HG02623 (cell line): ENCODE data around the gene GPR160.

Source experiments
- ATAC-seq: cut with Tn5 transposase; IDR thresholded peaks from one replicate; pipeline ENCODE4 v1.9.1; 2021; ENCODE audit warnings: moderate library complexity; ENCODE audit not compliant: unreplicated experiment

The GPR160 gene

GRCh38 chr3:170063691-170064090, 25.9 kb downstream of the GPR160 start:
- ATAC-seq, result no peak

DNA sequence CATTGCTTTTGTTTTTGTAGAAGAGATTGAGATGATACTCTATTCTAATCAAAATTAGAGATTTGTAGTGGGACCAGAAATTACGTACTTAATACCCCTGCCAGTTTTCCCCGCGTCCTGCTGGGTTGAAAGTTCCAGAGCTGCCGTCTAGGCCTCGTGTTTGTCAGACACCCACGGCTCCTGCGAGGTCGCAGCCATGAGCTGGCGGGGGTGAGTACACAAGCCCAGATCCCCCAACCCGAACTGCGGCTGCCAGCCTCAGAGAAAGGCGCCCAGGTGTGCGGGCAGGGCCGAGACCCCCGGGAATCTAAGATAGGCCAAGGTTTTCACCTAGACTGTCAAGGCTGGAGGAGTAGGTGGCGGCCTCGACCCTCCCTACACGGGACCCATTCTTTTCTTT, 26.3 kb downstream of the GPR160 start:
- no peak for ATAC-seq

DNA sequence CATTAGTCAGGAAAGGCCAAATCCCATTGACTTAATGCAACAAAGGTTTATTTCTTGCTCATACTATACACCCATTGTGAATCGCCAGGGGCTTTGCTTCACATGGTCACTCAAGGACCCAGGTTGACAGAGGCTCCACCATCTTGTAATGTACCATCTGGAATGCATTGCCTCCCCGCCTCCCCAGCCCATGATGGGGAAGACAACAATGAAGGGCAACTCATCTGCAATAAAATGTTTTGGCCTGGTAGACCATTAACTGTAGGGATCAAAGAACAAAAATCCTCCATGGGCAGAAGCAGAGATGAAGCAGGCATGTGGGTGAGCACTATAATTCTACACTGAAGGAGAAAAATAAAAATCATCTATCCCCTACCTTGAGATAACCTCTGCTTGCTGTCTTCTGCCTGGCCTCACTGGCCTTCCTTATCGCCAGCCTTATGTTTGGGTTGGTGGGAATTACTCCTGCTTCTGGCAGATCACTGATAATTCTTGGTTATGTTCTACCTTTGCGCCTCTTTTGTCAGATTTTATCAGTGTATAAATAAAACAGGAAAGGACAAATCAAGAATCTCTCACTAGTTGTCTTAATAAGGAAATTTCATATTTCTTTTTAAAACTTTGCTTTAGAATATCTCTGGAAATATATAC, 37.8 kb downstream of the GPR160 start:
- ATAC-seq, result no peak

- ATAC-seq, result no peak
Measured at GRCh38 chr3:170076715-170077238, 39.0 kb downstream of the GPR160 start.

GRCh38 chr3:170077361-170077760, 39.6 kb downstream of the GPR160 start:
- ATAC-seq, result no peak

DNA sequence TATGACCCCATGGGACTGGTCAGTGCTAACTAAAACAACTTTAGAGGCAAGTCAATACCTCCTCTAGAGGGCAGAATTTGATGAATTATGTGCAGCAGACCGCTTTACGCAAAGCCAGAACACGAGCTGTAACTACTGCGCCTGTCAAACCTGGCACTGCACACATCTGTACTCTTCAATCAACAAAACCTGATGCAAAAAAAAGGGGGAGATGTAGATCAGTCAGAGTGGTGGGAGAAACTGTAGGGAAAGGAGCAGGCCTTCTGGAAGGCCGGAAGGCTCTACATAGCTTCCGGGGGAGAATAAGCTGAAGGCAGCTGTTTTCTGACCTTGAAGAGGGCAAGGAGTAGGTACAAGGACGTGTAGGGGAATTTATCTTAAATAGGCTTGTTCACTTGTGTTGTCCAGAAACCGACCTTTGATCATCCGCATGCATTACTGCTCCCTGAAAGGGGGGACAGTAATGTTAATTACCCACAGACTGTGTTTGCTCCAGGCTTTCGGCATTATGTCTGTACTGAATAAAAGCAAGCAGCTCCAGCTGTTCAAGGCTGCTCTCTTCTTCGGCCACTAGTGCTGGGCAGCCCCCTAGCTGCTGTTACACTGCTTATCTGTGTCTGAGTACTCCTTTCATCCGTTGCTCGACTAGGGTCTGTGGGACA, 41.0 kb downstream of the GPR160 start:
- ATAC-seq, result no peak

DNA sequence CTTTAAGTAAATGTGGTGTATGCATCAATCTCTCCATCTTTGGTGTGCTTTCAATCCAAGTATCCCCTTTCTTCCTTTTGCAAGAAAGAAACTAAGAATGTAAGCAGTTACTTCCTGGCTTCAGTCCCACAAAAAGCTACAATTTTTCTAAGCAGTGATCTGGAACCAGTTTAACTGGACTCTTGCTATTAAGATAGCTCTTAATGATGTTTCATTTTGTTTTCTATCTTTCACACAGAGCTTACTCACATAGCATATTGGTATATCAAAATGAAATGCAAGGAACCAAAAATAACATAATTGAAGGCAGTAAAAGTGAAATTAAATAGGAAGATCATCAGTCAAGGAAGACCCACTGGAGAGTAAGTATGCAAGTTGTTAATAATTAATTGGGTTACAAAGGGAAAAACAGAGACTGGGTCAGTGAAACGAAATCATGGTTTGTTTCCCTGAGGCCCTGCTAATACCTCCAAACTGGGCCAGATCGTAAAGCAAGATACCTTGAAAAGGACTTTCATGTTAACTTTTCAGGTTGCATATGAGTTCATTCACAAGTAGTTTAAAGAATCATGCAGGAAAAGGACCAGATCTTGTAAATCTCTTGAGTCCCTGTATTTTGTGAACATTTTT, 41.9 kb downstream of the GPR160 start:
- no peak for ATAC-seq

DNA sequence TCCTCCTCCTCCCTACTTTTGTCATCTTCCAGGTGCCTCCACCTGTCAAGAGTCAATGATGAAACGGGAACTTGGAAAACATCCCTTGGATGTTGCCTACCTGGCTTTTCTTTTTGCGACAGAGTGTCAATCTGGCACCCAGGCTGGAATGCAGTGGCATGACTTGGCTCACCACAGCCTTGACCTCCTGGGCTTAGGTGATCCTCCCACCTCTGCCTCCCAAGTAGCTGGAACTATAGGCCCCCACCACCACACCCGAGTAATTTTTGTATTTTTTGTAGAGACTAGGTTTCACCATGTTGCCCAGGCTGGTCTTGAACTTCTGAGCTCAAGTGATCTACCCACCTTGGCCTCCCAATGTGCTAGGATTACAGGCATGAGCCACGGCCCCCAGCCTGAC, 42.8 kb downstream of the GPR160 start:
- ATAC-seq, result no peak

- ATAC-seq, result no peak
Measured at GRCh38 chr3:170081079-170081741, 43.4 kb downstream of the GPR160 start.

- no peak for ATAC-seq
Measured at GRCh38 chr3:170083343-170083742, 45.5 kb downstream of the GPR160 start.

DNA sequence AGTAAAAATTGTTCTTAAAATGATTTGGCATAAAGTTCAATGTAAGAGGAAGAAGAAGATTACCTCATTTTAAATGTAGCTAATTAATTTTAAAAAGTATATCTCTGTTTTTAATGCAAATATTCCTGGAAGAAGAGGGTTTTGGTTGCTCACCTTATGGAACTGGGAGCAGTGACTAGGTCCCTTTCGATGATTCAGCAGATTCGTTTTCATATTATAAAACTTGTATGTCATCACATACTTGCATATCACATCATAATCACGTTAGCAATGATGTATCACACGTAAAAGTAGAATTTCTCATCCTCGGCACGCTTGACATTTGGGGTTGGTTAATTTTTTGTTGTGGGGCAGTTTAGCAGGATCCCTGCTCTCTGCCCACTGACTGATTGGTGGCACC, 47.6 kb downstream of the GPR160 start:
- ATAC-seq, result no peak

DNA sequence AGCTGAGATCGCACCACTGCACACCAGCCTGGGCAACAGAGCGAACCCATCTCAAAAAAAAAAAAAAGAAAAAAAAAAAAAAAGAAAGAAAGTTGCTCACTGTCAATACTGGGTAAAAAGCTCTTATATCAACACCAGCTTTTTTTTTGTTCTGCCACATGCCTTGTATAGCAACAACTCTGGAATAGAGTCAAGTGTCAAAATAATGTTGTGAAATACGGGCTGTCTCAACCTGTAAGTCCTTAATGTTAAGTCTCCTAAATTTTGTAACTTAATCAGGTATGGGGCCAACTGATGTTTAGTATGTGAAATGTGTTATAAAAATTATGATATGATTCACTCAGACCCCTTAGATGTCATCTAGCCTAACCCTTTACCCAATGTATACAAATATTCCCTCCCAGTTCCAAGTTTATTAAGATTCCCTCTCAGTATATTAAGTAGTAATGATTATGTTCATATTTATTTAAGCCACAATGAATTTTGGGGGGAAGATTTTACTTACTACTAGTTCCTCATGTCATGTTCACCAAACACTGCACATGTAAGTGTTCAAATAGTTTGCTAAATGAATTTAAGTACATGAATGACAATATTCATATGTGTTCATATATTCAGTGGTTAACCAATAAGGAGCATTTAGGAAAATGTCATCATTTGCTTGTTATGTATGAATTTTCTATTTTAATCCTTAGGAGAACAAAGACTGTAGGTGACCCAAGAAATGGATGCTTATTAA, 52.2 kb downstream of the GPR160 start:
- no peak for ATAC-seq

- ATAC-seq, result no peak
Measured at GRCh38 chr3:170090601-170090981, 52.8 kb downstream of the GPR160 start.

GRCh38 chr3:170092907-170093306, 55.1 kb downstream of the GPR160 start:
- no peak for ATAC-seq

GRCh38 chr3:170095771-170096170, 58.0 kb downstream of the GPR160 start:
- ATAC-seq, result no peak

DNA sequence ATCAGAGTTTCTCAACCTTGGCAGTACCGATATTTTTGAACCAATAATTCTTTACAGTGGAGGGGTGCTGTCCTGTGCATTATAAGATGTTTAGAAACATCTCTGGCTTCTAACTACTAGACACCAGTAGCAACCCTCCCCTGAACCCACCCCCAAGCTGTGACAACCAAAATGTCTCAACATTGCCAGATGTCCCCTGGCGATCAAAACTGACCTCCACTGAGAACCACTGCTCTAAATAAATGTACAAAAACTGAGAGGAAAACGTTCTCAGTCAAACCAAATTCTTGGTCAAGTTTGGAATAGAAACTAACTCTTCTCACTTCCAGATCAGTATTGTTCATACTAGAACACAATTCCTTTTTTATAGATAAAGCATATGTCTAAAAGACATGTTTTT, 58.5 kb downstream of the GPR160 start:
- ATAC-seq, result no peak

GRCh38 chr3:170098753-170099152, 61.0 kb downstream of the GPR160 start:
- ATAC-seq, result no peak

GRCh38 chr3:170100944-170101343, 63.1 kb downstream of the GPR160 start:
- ATAC-seq, result no peak

DNA sequence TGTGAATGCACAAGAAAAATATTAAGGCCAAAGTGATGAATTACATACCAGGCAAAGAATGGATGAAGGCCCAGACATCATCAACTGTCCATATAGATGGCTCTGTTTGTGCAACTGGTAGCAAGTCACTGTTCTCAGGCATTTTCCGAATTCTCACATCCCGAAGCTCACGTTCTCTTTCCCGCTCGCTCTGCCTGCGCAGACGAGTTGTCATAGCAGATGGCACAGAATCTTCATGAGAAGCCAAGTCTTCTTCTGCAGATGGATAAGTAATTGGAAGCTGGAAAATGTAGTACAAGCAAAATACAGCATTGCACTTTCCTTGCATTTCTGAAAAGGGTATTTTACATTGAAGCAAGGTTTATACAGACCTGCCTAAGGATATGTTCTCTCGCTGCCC, 64.6 kb downstream of the GPR160 start:
- ATAC-seq, result no peak

DNA sequence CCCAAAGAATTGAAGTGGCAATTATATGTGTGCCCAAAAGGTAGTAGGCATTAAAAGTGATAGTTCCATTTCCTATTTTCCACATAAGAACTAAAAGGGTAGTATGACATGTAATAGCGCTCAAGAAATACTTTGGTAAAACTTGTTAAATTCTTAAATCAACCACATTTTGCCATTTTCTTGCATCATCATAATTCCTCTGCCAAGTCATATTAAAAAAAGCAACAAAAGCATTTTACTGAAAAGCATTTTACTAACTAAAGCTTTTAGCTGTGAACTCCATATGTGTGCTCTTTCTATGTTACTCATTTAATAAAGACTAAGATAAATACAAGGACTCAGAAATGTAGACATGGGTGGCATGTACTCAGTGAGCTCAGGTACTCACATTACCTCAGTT, 70.1 kb downstream of the GPR160 start:
- no peak for ATAC-seq

GRCh38 chr3:170108955-170109354, 71.2 kb downstream of the GPR160 start:
- no peak for ATAC-seq
